Sigmoid colon (tissue), 4 donors: ENCODE results near the gene TEN1.

Experiments used
- CTCF ChIP-seq, 4 experiments: fragments of 450-650 bp in 3 of 4; fragments of 200-600 bp in 1 of 4; IDR thresholded peaks; one replicate each; pipeline ENCODE4 v1.5.1; 2016 to 2019; ENCODE audit warnings: antibody characterized with exemption in 4 of 4, mild to moderate bottlenecking in 3 of 4, moderate library complexity in 2 of 4
- EP300 ChIP-seq, 4 donors: sonication (generic); formaldehyde crosslinking; IDR thresholded peaks; one replicate each; pipeline ENCODE4 v1.6.1; 2017; ENCODE audit warnings: antibody characterized with exemption in 4 of 4
- POLR2AphosphoS5 ChIP-seq, 4 donors: sonication (generic); formaldehyde crosslinking; IDR thresholded peaks; one replicate each; pipeline ENCODE4 v1.6.1; 2017; ENCODE audit warnings: antibody characterized with exemption in 4 of 4

DNA sequence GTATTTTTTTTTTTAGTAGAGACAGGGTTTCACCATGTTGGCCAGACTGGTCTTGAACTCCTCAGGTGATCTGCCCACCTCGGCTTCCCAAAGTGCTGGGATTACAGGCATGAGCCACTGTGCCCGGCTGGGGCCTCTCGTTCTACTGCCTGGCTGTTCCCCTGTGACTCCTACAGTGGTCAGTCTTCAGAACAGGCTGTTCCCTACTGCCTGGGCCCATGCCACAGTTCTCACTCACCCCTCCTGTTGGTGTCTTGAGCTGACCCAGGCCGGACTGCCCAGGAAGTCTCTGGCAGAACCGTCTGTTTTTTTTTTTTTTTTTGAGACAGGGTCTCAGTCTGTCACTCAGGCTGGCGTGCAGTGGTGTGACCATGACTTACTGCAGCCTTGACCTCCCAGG is 24.9 kb downstream of the TEN1 start:
- TF ChIP-seq CTCF (IDR thresholded peaks at IDR 0.05) (no peak), EP300 (IDR thresholded peaks at IDR 0.05) (no peak), POLR2AphosphoS5 (IDR thresholded peaks at IDR 0.05) (no peak)
